IMR-90 (cell line): ENCODE data around the gene JAKMIP1.

Experiments used
- CHD1 ChIP-seq: IDR thresholded peaks from 2 replicates; pipeline ENCODE4 v1.6.1; 2012; ENCODE audit warnings: low read depth, low read length, improper control_type of control experiment
- FOS ChIP-seq: fragments of 150-350 bp; IDR thresholded peaks from 2 replicates; pipeline ENCODE4 v1.6.1; 2016; ENCODE audit warnings: low read depth, low read length
- MAFK ChIP-seq: IDR thresholded peaks from 2 replicates; pipeline ENCODE4 v1.6.1; 2012; ENCODE audit warnings: low read depth, low read length, improper control_type of control experiment
- MAZ ChIP-seq: IDR thresholded peaks from 2 replicates; pipeline ENCODE4 v1.6.1; 2012; ENCODE audit warnings: low read depth, mild to moderate bottlenecking, low read length, improper control_type of control experiment, moderate library complexity, borderline replicate concordance
- NFE2L2 ChIP-seq: fragments of 150-350 bp; IDR thresholded peaks from 2 replicates; pipeline ENCODE4 v1.6.1; 2016; ENCODE audit warnings: low read depth, mild to moderate bottlenecking, low read length
- POLR2A ChIP-seq: IDR thresholded peaks from 2 replicates; pipeline ENCODE4 v1.6.1; 2012; ENCODE audit warnings: mild to moderate bottlenecking, low read depth, low read length
- RAD21 ChIP-seq: IDR thresholded peaks from 2 replicates; pipeline ENCODE4 v1.6.1; 2012; ENCODE audit warnings: low read length, improper control_type of control experiment
- RCOR1 ChIP-seq: IDR thresholded peaks from 2 replicates; pipeline ENCODE4 v1.6.1; 2012; ENCODE audit warnings: mild to moderate bottlenecking, low read length, improper control_type of control experiment; ENCODE audit not compliant: insufficient replicate concordance
- RFX5 ChIP-seq: IDR thresholded peaks from 2 replicates; pipeline ENCODE4 v1.8.0; 2012; ENCODE audit warnings: low read depth, mild to moderate bottlenecking, low read length, moderate library complexity
- SMC3 ChIP-seq: fragments of 150-350 bp; IDR thresholded peaks from 2 replicates; pipeline ENCODE4 v1.6.1; 2016; ENCODE audit warnings: low read depth, mild to moderate bottlenecking, antibody characterized with exemption, low read length, moderate library complexity
- TF ChIP-seq, protein P1 (sequence below): conservative IDR thresholded peaks from 2 replicates; pipeline ENCODE4 v1.5.1; 2012; ENCODE audit warnings: mild to moderate bottlenecking, low read depth, low read length, improper control_type of control experiment
- TF ChIP-seq, protein P2 (sequence below): fragments of 150-350 bp; IDR thresholded peaks from 2 replicates; pipeline ENCODE4 v1.6.1; 2016; ENCODE audit warnings: low read depth, mild to moderate bottlenecking, low read length, moderate library complexity, borderline replicate concordance

DNA sequence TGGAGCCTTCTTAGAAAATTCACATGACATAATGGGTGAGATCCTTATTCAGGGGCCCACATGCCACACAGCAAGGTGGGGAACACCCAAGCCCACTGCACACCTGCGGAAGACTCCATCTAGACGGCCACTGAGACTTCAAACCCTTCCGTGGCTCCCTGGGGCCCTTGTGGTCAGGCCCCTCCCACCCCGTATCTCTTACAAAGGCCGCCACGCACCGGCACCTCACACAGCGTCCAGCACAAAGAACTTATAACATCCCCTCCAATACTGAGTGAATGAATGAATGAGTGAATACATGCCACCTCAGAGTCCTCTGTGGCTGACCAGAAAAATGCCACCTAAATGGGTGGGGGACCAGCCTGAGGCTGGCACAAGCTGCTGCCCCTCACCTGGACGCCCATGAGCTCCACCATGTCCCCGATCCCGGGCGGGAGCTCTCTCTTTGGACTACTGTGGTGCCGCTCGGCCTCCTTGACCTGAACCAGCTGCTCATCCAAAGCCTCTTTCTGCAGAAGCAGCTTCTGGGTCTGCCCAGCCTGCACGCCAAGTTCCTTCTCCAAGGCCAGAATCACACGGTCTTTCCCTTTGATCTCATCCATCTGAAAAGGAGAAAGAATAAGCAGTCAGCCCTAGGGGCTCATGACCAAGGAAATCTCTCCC is 115.2 kb downstream of the JAKMIP1 start:
- TF ChIP-seq RAD21, result no peak
- TF ChIP-seq, protein P1, sequence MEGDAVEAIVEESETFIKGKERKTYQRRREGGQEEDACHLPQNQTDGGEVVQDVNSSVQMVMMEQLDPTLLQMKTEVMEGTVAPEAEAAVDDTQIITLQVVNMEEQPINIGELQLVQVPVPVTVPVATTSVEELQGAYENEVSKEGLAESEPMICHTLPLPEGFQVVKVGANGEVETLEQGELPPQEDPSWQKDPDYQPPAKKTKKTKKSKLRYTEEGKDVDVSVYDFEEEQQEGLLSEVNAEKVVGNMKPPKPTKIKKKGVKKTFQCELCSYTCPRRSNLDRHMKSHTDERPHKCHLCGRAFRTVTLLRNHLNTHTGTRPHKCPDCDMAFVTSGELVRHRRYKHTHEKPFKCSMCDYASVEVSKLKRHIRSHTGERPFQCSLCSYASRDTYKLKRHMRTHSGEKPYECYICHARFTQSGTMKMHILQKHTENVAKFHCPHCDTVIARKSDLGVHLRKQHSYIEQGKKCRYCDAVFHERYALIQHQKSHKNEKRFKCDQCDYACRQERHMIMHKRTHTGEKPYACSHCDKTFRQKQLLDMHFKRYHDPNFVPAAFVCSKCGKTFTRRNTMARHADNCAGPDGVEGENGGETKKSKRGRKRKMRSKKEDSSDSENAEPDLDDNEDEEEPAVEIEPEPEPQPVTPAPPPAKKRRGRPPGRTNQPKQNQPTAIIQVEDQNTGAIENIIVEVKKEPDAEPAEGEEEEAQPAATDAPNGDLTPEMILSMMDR, result no peak
- no peak for TF ChIP-seq RCOR1
- no peak for TF ChIP-seq CHD1
- TF ChIP-seq NFE2L2, result no peak
- no peak for TF ChIP-seq SMC3
- no peak for TF ChIP-seq POLR2A
- no peak for TF ChIP-seq FOS
- TF ChIP-seq RFX5, result no peak
- TF ChIP-seq, protein P2, sequence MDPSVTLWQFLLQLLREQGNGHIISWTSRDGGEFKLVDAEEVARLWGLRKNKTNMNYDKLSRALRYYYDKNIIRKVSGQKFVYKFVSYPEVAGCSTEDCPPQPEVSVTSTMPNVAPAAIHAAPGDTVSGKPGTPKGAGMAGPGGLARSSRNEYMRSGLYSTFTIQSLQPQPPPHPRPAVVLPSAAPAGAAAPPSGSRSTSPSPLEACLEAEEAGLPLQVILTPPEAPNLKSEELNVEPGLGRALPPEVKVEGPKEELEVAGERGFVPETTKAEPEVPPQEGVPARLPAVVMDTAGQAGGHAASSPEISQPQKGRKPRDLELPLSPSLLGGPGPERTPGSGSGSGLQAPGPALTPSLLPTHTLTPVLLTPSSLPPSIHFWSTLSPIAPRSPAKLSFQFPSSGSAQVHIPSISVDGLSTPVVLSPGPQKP, result no peak
- no peak for TF ChIP-seq MAZ
- TF ChIP-seq MAFK, result no peak
